PC-9 (cell line): ENCODE measurements around the gene SDHB.

Experiments
- EZH2 ChIP-seq: fragments of 200-600 bp; sonication (generic); IDR thresholded peaks from 2 replicates; pipeline ENCODE4 v1.8.0; 2017; ENCODE audit warnings: antibody characterized with exemption, low read depth
- TF ChIP-seq, protein P1 (sequence below): fragments of 200-600 bp; sonication (generic); conservative IDR thresholded peaks from 2 replicates; pipeline ENCODE4 v1.6.1; 2017; ENCODE audit warnings: mixed run types, antibody characterized with exemption, mild to moderate bottlenecking, moderate library complexity

DNA sequence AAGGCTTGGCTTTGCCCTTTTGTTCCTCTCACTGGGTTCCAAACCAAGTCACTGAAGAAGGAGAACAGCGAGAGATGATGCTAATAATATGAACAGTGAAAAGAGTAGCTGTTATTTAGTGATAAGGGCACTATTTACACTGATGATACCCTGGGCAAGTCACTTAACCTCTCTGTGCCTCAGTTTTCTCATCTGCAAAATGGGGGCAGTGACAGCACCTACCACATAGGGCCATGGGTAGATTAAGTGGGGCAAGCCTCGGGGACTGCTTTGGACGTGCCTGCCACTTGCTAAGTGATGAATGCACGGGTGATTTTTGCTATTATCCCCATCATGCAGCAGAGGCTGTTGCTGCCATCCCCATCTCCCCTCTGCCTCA lies 51.3 kb downstream of the SDHB start:
- TF ChIP-seq, protein P1, sequence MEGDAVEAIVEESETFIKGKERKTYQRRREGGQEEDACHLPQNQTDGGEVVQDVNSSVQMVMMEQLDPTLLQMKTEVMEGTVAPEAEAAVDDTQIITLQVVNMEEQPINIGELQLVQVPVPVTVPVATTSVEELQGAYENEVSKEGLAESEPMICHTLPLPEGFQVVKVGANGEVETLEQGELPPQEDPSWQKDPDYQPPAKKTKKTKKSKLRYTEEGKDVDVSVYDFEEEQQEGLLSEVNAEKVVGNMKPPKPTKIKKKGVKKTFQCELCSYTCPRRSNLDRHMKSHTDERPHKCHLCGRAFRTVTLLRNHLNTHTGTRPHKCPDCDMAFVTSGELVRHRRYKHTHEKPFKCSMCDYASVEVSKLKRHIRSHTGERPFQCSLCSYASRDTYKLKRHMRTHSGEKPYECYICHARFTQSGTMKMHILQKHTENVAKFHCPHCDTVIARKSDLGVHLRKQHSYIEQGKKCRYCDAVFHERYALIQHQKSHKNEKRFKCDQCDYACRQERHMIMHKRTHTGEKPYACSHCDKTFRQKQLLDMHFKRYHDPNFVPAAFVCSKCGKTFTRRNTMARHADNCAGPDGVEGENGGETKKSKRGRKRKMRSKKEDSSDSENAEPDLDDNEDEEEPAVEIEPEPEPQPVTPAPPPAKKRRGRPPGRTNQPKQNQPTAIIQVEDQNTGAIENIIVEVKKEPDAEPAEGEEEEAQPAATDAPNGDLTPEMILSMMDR: no peak
- TF ChIP-seq EZH2: no peak
